Adrenal gland (tissue), 12 donors: ENCODE data around the gene WNT7A. TPM values are rescaled to one million over a fixed set of nuclear protein-coding genes. Genes with fewer than 3 reads are reported as not detected.

Experiments used
- DNase-seq, 7 donors: peaks; one replicate each; pipeline ENCODE4 v3.0.0-alpha.2; 2019 to 2020
- H3K27ac ChIP-seq, 5 donors: fragments of 200-600 bp; sonication (generic) in 4 of 5; 1 replicate in 3 of 5; 2 replicates in 2 of 5; pipeline versions ENCODE4 v1.5.1 to v1.8.0; 2016 to 2020; ENCODE audit warnings: mild to moderate bottlenecking in 1 of 5
- H3K27me3 ChIP-seq: fragments of 200-600 bp; 2 replicates; pipeline ENCODE4 v1.8.0; 2021
- H3K36me3 ChIP-seq, 2 donors: fragments of 200-600 bp; replicated peaks in 1 of 2; 1 replicate in 1 of 2; 2 replicates in 1 of 2; pipeline versions ENCODE4 v1.5.1 to v1.8.0; 2018 to 2022
- H3K4me1 ChIP-seq, 2 donors: fragments of 200-600 bp; replicated peaks in 1 of 2; 1 replicate in 1 of 2; 2 replicates in 1 of 2; pipeline versions ENCODE4 v1.5.1 to v1.8.0; 2018 to 2021
- H3K4me3 ChIP-seq, 4 donors: fragments of 200-600 bp; sonication (generic) in 3 of 4; one replicate each; pipeline ENCODE4 v1.5.1; 2016 to 2018
- H3K9me3 ChIP-seq, 3 donors: fragments of 200-600 bp; sonication (generic) in 1 of 3; replicated peaks in 1 of 3; 1 replicate in 2 of 3; 2 replicates in 1 of 3; pipeline versions ENCODE4 v1.5.1 to v1.8.0; 2016 to 2021
- POLR2A ChIP-seq, 2 donors: fragments of 450-650 bp; IDR thresholded peaks; one replicate each; pipeline ENCODE4 v1.6.1; 2017; ENCODE audit warnings: antibody characterized with exemption in 2 of 2, mild to moderate bottlenecking in 2 of 2, moderate library complexity in 1 of 2
- WGBS, 4 donors: extraction: QIAGEN DNeasy Blood & Tissue Kit in 2 of 4; methylation state at CpG; one replicate each; pipeline versions ENCODE4 v1.1.5 to v1.1.7; 2013 to 2017; 5-methylcytosine and 5-hydroxymethylcytosine counted together
- intact Hi-C, 2 donors: fragments of 100-400 bp; cut with DNase I; formaldehyde crosslinking; loops; one replicate each; pipeline versions ENCODE4 v1.14.1 to v1.15.0; 2022 to 2023
- polyA plus RNA-seq, 3 donors: library from polyadenylated mRNA; stranded (reverse); fragments of 200-250 nt in 2 of 3; fragments of 350-450 nt in 1 of 3; fragmentation: Illumina TruSeq in 1 of 3; extraction: RNeasy Lipid Tissue Mini Kit (QIAGEN cat#74804) in 1 of 3; gene quantifications; one replicate each; pipeline ENCODE4 v1.2.3, GENCODE V29; 2013 to 2014
- total RNA-seq, 9 donors: library from RNA; depleted of rRNA in 4 of 9; stranded (reverse); fragments of >200 nt in 4 of 9; fragments of 120-200 nt in 1 of 9; fragmentation: NEBNext Ultra II Directional in 1 of 9; extraction: Animal tissue kit (Norgen Biotek cat#: 25700) in 1 of 9; gene quantifications; one replicate each; pipeline versions ENCODE4 v1.1.0 to v1.2.4, GENCODE V29; 2013 to 2023
- TF ChIP-seq, protein P1 (sequence below), 6 experiments: fragments of 450-650 bp in 4 of 6; fragments of 200-600 bp in 2 of 6; sonication (generic) in 1 of 6; IDR thresholded peaks; 1 replicate in 5 of 6; 2 replicates in 1 of 6; pipeline versions ENCODE4 v1.5.1 to v1.8.0; 2016 to 2021; ENCODE audit warnings: antibody characterized with exemption in 6 of 6, mild to moderate bottlenecking in 2 of 6, moderate library complexity in 1 of 6
- donor health status: healthy with polysubstance abuse.
- donor health status: Bipolar disorder and iron deficiency.
- donor health status: DM: yes; HTN: yes; CAD: no.
- donor health status: DM: no; HTN: no; CAD: no.
- donor health status: DM: no; HTN: no; CAD: no.
- donor health status: DM: yes; HTN: yes; CAD: no.

WNT7A gene
- total and polyA plus RNA-seq, 12 donors: under 0.01 TPM; not detected in 11

GRCh38 chr3:13879102-13879945, 547 bp downstream of the WNT7A start:
- Histone ChIP-seq H3K36me3 (no peaks in the 10 kb centered on the region), H3K9me3 (no peaks in the 10 kb centered on the region), H3K4me3 (no peak overlapping the region), H3K27ac (no peak overlapping the region), H3K4me1 (peaks cover 0 to 10% of the 10 kb centered on the region in 2 donors), H3K27me3 (peaks cover 60% of the 10 kb centered on the region)
- intact Hi-C loops: no loop called here
- TF ChIP-seq POLR2A (IDR thresholded peaks at IDR 0.05): no peak
- TF ChIP-seq, protein P1, sequence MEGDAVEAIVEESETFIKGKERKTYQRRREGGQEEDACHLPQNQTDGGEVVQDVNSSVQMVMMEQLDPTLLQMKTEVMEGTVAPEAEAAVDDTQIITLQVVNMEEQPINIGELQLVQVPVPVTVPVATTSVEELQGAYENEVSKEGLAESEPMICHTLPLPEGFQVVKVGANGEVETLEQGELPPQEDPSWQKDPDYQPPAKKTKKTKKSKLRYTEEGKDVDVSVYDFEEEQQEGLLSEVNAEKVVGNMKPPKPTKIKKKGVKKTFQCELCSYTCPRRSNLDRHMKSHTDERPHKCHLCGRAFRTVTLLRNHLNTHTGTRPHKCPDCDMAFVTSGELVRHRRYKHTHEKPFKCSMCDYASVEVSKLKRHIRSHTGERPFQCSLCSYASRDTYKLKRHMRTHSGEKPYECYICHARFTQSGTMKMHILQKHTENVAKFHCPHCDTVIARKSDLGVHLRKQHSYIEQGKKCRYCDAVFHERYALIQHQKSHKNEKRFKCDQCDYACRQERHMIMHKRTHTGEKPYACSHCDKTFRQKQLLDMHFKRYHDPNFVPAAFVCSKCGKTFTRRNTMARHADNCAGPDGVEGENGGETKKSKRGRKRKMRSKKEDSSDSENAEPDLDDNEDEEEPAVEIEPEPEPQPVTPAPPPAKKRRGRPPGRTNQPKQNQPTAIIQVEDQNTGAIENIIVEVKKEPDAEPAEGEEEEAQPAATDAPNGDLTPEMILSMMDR (IDR thresholded peaks at IDR 0.05): no peak
- 0 to 3% (median 1%) methylated on average over 6 to 64 of the region's 64 CpGs for WGBS, 4 donors
- no peak for DNase-seq

DNA sequence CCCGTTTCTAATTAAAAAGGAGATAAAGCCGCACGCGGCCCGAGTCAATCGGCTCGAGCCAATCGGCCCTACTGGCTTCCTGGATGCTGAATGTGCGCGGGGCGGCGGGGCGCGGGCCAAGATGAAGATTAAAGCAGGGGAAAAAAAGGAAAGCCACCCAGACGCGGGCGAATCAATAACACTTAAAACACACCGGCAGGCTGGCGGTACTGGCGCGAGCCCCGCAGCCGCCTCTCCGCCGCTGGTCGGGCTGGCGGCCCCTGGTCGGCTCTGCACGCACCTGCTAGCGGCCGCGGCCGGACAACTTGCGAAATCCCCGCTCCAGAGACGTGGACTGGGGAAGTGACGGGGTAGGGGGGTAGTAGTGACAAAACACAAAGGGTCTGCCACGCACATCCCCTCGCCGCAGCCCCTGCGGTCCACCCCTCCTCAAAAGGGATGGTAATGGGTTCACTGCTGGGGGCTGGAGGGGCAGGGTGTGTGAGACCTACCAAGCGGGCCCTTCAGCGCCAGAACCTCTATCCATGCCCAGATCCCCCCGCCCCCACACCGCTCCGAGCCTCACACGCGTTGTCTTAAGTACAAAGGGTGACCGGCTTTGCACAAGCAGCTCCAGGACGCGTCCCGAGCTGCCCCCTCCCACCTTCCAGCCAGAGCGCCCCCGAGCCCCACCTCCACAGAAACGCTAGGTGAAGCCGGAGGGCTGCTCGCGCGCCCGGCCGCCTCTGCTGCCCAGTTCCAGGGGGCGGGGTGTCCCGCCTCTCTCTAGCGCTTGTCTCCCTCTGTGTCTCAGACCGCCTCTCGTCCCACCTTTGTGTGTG, 1.4 kb downstream of the WNT7A start:
- intact Hi-C loops: no loop called here
- Histone ChIP-seq H3K27ac (no peak overlapping the region), H3K27me3 (peaks cover 60% of the 10 kb centered on the region), H3K36me3 (no peaks in the 10 kb centered on the region), H3K9me3 (no peaks in the 10 kb centered on the region), H3K4me3 (no peak overlapping the region), H3K4me1 (peaks cover 0 to 10% of the 10 kb centered on the region in 2 donors)
- 1 to 2% (median 1%) methylated on average over 39 to 66 of the region's 66 CpGs for WGBS, 4 donors
- no peak for DNase-seq
- TF ChIP-seq, protein P1 (IDR thresholded peaks at IDR 0.05): no peak
- TF ChIP-seq POLR2A (IDR thresholded peaks at IDR 0.05): no peak

DNA sequence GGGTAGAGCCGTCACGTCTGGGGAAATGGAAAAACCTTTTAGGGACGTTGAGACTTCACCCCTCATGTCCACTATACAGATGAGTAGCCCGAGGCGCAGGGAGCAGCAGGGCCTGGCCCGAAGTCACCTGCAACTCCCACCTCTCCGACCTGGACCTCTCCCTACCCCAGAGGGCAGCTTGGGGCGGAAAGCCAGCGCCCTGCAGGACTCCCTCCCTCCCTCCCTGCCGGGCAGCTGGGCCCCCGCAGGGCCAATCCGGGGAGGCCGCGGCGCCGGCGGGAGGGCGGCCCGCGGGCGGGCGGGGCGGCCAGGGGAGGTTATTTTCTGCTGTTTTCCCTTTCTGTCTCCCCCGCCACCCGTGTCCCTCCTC, 2.0 kb downstream of the WNT7A start:
- DNase-seq: no peak
- peaks cover 0 to 10% of the 10 kb centered on the region in 2 donors for H3K4me1 ChIP-seq
- H3K9me3 ChIP-seq: no peaks in the 10 kb centered on the region
- peaks cover 60% of the 10 kb centered on the region for H3K27me3 ChIP-seq
- no peaks in the 10 kb centered on the region for H3K36me3 ChIP-seq
- H3K27ac ChIP-seq: no peak overlapping the region
- TF ChIP-seq POLR2A (IDR thresholded peaks at IDR 0.05): no peak
- TF ChIP-seq, protein P1 (IDR thresholded peaks at IDR 0.05): no peak
- no peak overlapping the region for H3K4me3 ChIP-seq
- intact Hi-C loops: no loop called here
- WGBS, 4 donors: 4 to 20% (median 7%) methylated on average over 5 to 25 of the region's 25 CpGs

GRCh38 chr3:13876451-13877100, 3.3 kb downstream of the WNT7A start:
- H3K27ac ChIP-seq: no peak overlapping the region
- WGBS, 4 donors: 39 to 50% (median 46%) methylated on average over 5 to 6 of the region's 6 CpGs
- intact Hi-C loops: no loop called here
- H3K9me3 ChIP-seq: no peaks in the 10 kb centered on the region
- H3K27me3 ChIP-seq: peaks cover 56% of the 10 kb centered on the region
- TF ChIP-seq POLR2A (IDR thresholded peaks at IDR 0.05): no peak
- TF ChIP-seq, protein P1 (IDR thresholded peaks at IDR 0.05): no peak
- no peak overlapping the region for H3K4me3 ChIP-seq
- no peaks in the 10 kb centered on the region for H3K36me3 ChIP-seq
- no peak for DNase-seq
- peaks cover 0 to 10% of the 10 kb centered on the region in 2 donors for H3K4me1 ChIP-seq
